Astrocyte (in vitro differentiated cells and primary cell): Measurements from ENCODE around the gene CFAP161. TPM values are rescaled to one million over a fixed set of nuclear protein-coding genes. Genes with fewer than 3 reads are reported as not detected.

Experiments used
- DNase-seq: peaks from one replicate; pipeline ENCODE4 v3.0.0-alpha.2; 2010; ENCODE audit warnings: low read depth
- FAIRE-seq: peaks from 2 replicates; lab custom pipeline; 2011; peaks lifted over from hg19 to GRCh38; lab: Jason Lieb, UNC
- H2AFZ ChIP-seq: 2 replicates; pipeline ENCODE4 v1.6.0; 2012; ENCODE audit warnings: low read depth, low read length, inconsistent platforms
- H3K27ac ChIP-seq: 2 replicates; pipeline ENCODE4 v1.5.1; 2011; ENCODE audit warnings: low read depth, low read length, inconsistent platforms
- H3K27me3 ChIP-seq: 2 replicates; pipeline ENCODE4 v1.6.0; 2011; ENCODE audit warnings: low read length, inconsistent platforms; ENCODE audit not compliant: insufficient read depth
- H3K36me3 ChIP-seq: 2 replicates; pipeline ENCODE4 v1.5.1; 2011; ENCODE audit warnings: low read length, inconsistent platforms; ENCODE audit not compliant: insufficient read depth
- H3K4me1 ChIP-seq: 2 replicates; pipeline ENCODE4 v1.5.1; 2011; ENCODE audit warnings: low read length, inconsistent platforms; ENCODE audit not compliant: insufficient read depth
- H3K4me2 ChIP-seq: 2 replicates; pipeline ENCODE4 v1.6.0; 2012; ENCODE audit warnings: low read length, inconsistent platforms
- H3K4me3 ChIP-seq: 2 replicates; pipeline ENCODE4 v1.5.1; 2011; ENCODE audit warnings: low read depth, mild to moderate bottlenecking, low read length, inconsistent platforms; ENCODE audit not compliant: insufficient read depth
- H3K79me2 ChIP-seq: 2 replicates; pipeline ENCODE4 v1.6.0; 2012; ENCODE audit warnings: mild to moderate bottlenecking, low read length, inconsistent platforms; ENCODE audit not compliant: insufficient read depth
- H3K9ac ChIP-seq: 2 replicates; pipeline ENCODE4 v1.6.0; 2012; ENCODE audit warnings: mild to moderate bottlenecking, low read length, inconsistent platforms
- H3K9me3 ChIP-seq: 2 replicates; pipeline ENCODE4 v1.5.1; 2012; ENCODE audit warnings: low read depth, mild to moderate bottlenecking, low read length, inconsistent platforms; ENCODE audit not compliant: insufficient read depth
- H4K20me1 ChIP-seq: 2 replicates; pipeline ENCODE4 v1.6.0; 2012; ENCODE audit warnings: low read length, inconsistent platforms; ENCODE audit not compliant: insufficient read depth
- H3K27ac Mint-ChIP-seq: one replicate; pipeline ENCODE4 v1.8.0; 2021; ENCODE audit warnings: mild to moderate bottlenecking, mixed read lengths; ENCODE audit not compliant: unreplicated experiment
- H3K27me3 Mint-ChIP-seq: one replicate; pipeline ENCODE4 v1.8.0; 2021; ENCODE audit warnings: low read depth, mixed read lengths; ENCODE audit not compliant: unreplicated experiment
- H3K36me3 Mint-ChIP-seq: one replicate; pipeline ENCODE4 v1.8.0; 2021; ENCODE audit warnings: low read depth, mixed read lengths; ENCODE audit not compliant: unreplicated experiment
- H3K4me1 Mint-ChIP-seq: one replicate; pipeline ENCODE4 v1.8.0; 2021; ENCODE audit warnings: low read depth, mixed read lengths; ENCODE audit not compliant: unreplicated experiment
- H3K4me3 Mint-ChIP-seq: one replicate; pipeline ENCODE4 v1.8.0; 2021; ENCODE audit warnings: mild to moderate bottlenecking, moderate library complexity, mixed read lengths; ENCODE audit not compliant: unreplicated experiment
- H3K9me3 Mint-ChIP-seq: one replicate; pipeline ENCODE4 v1.8.0; 2021; ENCODE audit warnings: mild to moderate bottlenecking, mixed read lengths; ENCODE audit not compliant: unreplicated experiment
- EZH2 ChIP-seq: IDR thresholded peaks from 2 replicates; pipeline ENCODE4 v1.6.1; 2012; ENCODE audit warnings: mild to moderate bottlenecking, low read length, inconsistent platforms; ENCODE audit not compliant: insufficient read depth
- total RNA-seq: library from RNA; stranded (reverse); gene quantifications from 2 replicates; pipeline ENCODE4 v1.2.1, GENCODE V29; 2021
- TF ChIP-seq, protein P1 (sequence below): IDR thresholded peaks from 2 replicates; pipeline ENCODE4 v1.5.1; 2011; ENCODE audit warnings: low read depth, mild to moderate bottlenecking, inconsistent platforms, low read length, moderate library complexity; ENCODE audit not compliant: insufficient read depth

The CFAP161 gene
- total RNA-seq, 1 donor from 2014 or later, result 0.27 TPM

DNA sequence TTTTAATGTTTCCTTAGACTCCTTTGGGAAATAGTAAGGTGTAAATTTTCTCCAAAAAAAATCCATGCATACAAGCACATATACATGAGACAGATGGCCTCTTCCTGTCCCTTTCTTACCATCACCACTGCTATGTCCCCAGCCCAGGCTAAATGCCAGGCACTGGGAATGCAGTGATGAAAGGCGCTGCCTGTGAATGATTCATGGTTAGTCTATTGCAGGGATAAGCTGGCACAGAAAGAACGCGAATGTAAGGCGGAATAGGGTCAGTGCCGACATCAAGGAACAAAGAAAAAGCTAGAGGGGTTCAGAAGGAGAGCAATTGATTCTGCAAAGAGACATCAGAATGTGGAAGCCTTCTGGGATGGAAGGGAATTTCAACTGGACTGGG, 36.2 kb upstream of the CFAP161 start:
- FAIRE-seq (no peak), DNase-seq (no peak)
- Histone ChIP-seq H3K4me1 (peaks cover 3% of the 10 kb centered on the region), H4K20me1 (no peaks in the 10 kb centered on the region), H3K27ac (no peak overlapping the region), H3K36me3 (no peaks in the 10 kb centered on the region), H3K9ac (no peak overlapping the region), H2AFZ (no peak overlapping the region), H3K27me3 (no peaks in the 10 kb centered on the region), H3K4me2 (no peak overlapping the region), H3K79me2 (no peaks in the 10 kb centered on the region), H3K4me3 (no peak overlapping the region), H3K9me3 (no peaks in the 10 kb centered on the region)
- Mint-ChIP-seq H3K9me3 (no peaks in the 10 kb centered on the region), H3K27me3 (peaks cover 7% of the 10 kb centered on the region), H3K27ac (no peak overlapping the region), H3K36me3 (no peaks in the 10 kb centered on the region), H3K4me3 (no peak overlapping the region), H3K4me1 (peaks cover 3% of the 10 kb centered on the region)
- TF ChIP-seq, protein P1, sequence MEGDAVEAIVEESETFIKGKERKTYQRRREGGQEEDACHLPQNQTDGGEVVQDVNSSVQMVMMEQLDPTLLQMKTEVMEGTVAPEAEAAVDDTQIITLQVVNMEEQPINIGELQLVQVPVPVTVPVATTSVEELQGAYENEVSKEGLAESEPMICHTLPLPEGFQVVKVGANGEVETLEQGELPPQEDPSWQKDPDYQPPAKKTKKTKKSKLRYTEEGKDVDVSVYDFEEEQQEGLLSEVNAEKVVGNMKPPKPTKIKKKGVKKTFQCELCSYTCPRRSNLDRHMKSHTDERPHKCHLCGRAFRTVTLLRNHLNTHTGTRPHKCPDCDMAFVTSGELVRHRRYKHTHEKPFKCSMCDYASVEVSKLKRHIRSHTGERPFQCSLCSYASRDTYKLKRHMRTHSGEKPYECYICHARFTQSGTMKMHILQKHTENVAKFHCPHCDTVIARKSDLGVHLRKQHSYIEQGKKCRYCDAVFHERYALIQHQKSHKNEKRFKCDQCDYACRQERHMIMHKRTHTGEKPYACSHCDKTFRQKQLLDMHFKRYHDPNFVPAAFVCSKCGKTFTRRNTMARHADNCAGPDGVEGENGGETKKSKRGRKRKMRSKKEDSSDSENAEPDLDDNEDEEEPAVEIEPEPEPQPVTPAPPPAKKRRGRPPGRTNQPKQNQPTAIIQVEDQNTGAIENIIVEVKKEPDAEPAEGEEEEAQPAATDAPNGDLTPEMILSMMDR, result no peak
- no peak for TF ChIP-seq EZH2

DNA sequence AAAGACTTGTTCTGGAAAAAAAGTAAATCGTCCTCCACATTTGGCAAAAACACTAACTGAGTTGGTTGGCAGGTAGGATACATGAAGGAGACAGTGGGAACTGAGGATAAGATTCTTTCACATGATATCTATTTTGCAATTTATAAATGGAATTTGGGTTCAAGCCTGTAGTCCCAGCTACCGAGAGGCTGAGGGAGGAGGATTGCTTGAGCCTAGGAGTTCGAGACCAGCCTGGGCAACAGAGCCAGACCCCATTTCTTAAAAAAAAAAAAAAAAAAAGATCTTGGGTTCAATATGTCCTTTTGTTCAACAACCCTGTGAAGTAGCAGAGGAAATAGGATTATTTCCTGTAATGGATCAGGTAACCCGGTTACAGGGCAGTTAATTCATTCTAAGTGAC, 35.7 kb upstream of the CFAP161 start:
- Mint-ChIP-seq H3K27me3 (peaks cover 7% of the 10 kb centered on the region), H3K4me1 (no peaks in the 10 kb centered on the region), H3K9me3 (no peaks in the 10 kb centered on the region), H3K36me3 (no peaks in the 10 kb centered on the region), H3K4me3 (no peak overlapping the region), H3K27ac (no peak overlapping the region)
- no peak overlapping the region for H2AFZ ChIP-seq
- no peak overlapping the region for H3K4me3 ChIP-seq
- H3K36me3 ChIP-seq, result no peaks in the 10 kb centered on the region
- H3K79me2 ChIP-seq, result no peaks in the 10 kb centered on the region
- no peaks in the 10 kb centered on the region for H3K27me3 ChIP-seq
- no peaks in the 10 kb centered on the region for H3K9me3 ChIP-seq
- no peaks in the 10 kb centered on the region for H3K4me1 ChIP-seq
- TF ChIP-seq, protein P1, result no peak
- TF ChIP-seq EZH2, result no peak
- H3K4me2 ChIP-seq, result no peak overlapping the region
- no peaks in the 10 kb centered on the region for H4K20me1 ChIP-seq
- H3K27ac ChIP-seq, result no peak overlapping the region
- H3K9ac ChIP-seq, result no peak overlapping the region
- DNase-seq, result no peak
- FAIRE-seq, result no peak

DNA sequence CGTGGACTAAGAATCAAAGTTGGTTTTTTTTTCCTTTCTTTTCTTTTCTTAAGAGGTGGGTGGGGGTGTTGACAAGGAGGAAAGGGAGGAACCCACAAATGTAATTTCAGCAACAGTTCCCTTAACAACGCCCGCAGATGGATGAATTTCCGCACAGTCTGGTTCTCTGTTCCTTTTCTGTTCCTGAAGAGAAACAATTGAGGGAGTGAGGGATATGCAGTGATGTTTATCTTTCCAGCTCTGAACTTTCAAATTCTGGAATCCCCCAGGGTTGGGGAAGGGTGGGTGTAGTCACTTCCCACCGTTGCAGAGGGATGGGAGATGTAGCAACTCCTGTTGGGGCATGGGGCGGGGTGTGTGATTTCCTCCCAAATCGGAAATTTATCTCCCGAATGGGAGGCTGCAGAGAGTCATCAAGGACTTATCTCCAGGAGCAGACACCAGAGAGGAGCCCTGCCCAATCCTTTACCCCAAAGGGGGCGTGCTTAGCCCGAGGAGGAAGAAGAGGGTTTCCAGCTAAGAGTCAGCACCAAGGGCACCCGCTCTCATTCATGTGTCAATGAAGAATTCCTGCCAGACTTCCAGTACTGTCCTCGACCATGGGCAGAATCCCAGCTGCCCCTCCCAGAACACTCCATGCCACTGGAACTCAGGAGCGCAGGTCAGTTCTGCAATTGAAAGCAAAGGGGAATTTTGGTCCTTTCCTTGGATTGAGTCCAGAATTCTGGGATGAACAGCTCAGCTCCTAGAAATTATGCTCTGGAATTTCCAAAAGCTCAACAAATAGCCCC, 35.0 kb upstream of the CFAP161 start:
- H3K27ac ChIP-seq, result no peak overlapping the region
- Mint-ChIP-seq H3K4me1 (no peaks in the 10 kb centered on the region), H3K36me3 (no peaks in the 10 kb centered on the region), H3K27ac (no peak overlapping the region), H3K27me3 (peaks cover 7% of the 10 kb centered on the region), H3K9me3 (no peaks in the 10 kb centered on the region), H3K4me3 (no peak overlapping the region)
- DNase-seq (no peak), FAIRE-seq (no peak)
- H3K4me1 ChIP-seq, result no peaks in the 10 kb centered on the region
- H2AFZ ChIP-seq, result no peak overlapping the region
- no peaks in the 10 kb centered on the region for H3K79me2 ChIP-seq
- H4K20me1 ChIP-seq, result no peaks in the 10 kb centered on the region
- H3K4me3 ChIP-seq, result no peak overlapping the region
- no peaks in the 10 kb centered on the region for H3K36me3 ChIP-seq
- TF ChIP-seq, protein P1, result no peak
- no peak for TF ChIP-seq EZH2
- H3K9me3 ChIP-seq, result no peaks in the 10 kb centered on the region
- H3K9ac ChIP-seq, result no peak overlapping the region
- no peak overlapping the region for H3K4me2 ChIP-seq
- peaks cover 1% of the 10 kb centered on the region for H3K27me3 ChIP-seq
